GM12878 (cell line): ENCODE measurements around the gene DEFB114. TPM values are rescaled to one million over a fixed set of nuclear protein-coding genes. Genes with fewer than 3 reads are reported as not detected.
"Not testable (repeated sequence)": the region's sequence is repeated elsewhere in the genome, so short reads cannot be mapped to it uniquely, and the experiment has no call there.

ENCODE experiments used
- ATAC-seq: fragments of 200-7000 bp; cut with Tn5 transposase; 3 replicates; pipeline ENCODE4 v1.9.1; 2020; ENCODE audit warnings: mild to moderate bottlenecking, moderate library complexity
- BruUV-seq: library from RNA; stranded (reverse); fragments of 400-500 nt; replicated peaks from 2 replicates; lab custom pipeline; 2021; lab: Mats Ljungman, UMichigan
- CTCF ChIA-PET: fragments of 300-600 bp; sonication (Branson Sonifier 250); formaldehyde crosslinking; extraction: SDS; loops from one replicate; lab custom pipeline; 2021; ENCODE audit warnings: inconsistent platforms; lab: Yijun Ruan, JAX
- POLR2A ChIA-PET: fragments of 350-600 bp; formaldehyde crosslinking; extraction: SDS; loops from one replicate; lab custom pipeline; 2021; ENCODE audit warnings: inconsistent platforms; lab: Charles Lee
- RAD21 ChIA-PET: fragments of 300-600 bp; sonication (Branson Sonifier 250); formaldehyde crosslinking; loops from one replicate; lab custom pipeline; 2023; ENCODE audit warnings: antibody characterized with exemption; ENCODE audit not compliant: unreplicated experiment; lab: Charles Lee
- SMC1A ChIA-PET: fragments of 300-600 bp; sonication (Branson Sonifier 250); formaldehyde crosslinking; loops from one replicate; lab custom pipeline; 2023; ENCODE audit not compliant: unreplicated experiment, uncharacterized antibody; lab: Charles Lee
- DNase-seq: peaks from one replicate; pipeline ENCODE4 v3.0.0-alpha.2; 2011; ENCODE audit warnings: low read depth, low spot score
- FAIRE-seq: peaks from 3 replicates; lab custom pipeline; 2011; peaks lifted over from hg19 to GRCh38; lab: Jason Lieb, UNC
- H2AFZ ChIP-seq: 2 replicates; pipeline ENCODE4 v1.6.0; 2011; ENCODE audit warnings: low read depth, low read length, control low read depth; ENCODE audit not compliant: control insufficient read depth
- H3K27ac ChIP-seq: 2 replicates; pipeline ENCODE4 v1.5.1; 2011; ENCODE audit warnings: control low read depth; ENCODE audit not compliant: control insufficient read depth, insufficient read depth
- H3K27me3 ChIP-seq, 2 experiments: replicated peaks in 1 of 2; 2 replicates each; pipeline versions ENCODE4 v1.6.0 to v1.6.1; 2011; ENCODE audit warnings: low read length in 1 of 2; ENCODE audit not compliant: control insufficient read depth in 2 of 2, insufficient read depth in 2 of 2
- H3K36me3 ChIP-seq, 2 experiments: 2 replicates each; pipeline ENCODE4 v1.5.1; 2011; ENCODE audit warnings: low read length in 1 of 2; ENCODE audit not compliant: control insufficient read depth in 2 of 2, insufficient read depth in 2 of 2
- H3K4me1 ChIP-seq: 2 replicates; pipeline ENCODE4 v1.6.1; 2011; ENCODE audit warnings: mild to moderate bottlenecking, low read length, moderate library complexity, mixed read lengths; ENCODE audit not compliant: control insufficient read depth, insufficient read depth
- H3K4me2 ChIP-seq: 2 replicates; pipeline ENCODE4 v1.6.0; 2011; ENCODE audit warnings: control low read depth; ENCODE audit not compliant: control insufficient read depth, insufficient read depth
- H3K4me3 ChIP-seq: fragments of 200-600 bp; sonication (generic); 2 replicates; pipeline ENCODE4 v1.5.1; 2016
- H3K79me2 ChIP-seq: 2 replicates; pipeline ENCODE4 v1.6.0; 2011; ENCODE audit warnings: low read length; ENCODE audit not compliant: control insufficient read depth, insufficient read depth
- H3K9ac ChIP-seq: 2 replicates; pipeline ENCODE4 v1.8.0; 2011; ENCODE audit warnings: low read length, control low read depth, mixed read lengths; ENCODE audit not compliant: control insufficient read depth, insufficient read depth
- H3K9me3 ChIP-seq: replicated peaks from 3 replicates; pipeline ENCODE4 v1.5.1; 2011; ENCODE audit warnings: mild to moderate bottlenecking, low read length; ENCODE audit not compliant: control insufficient read depth, insufficient read depth
- H4K20me1 ChIP-seq: 2 replicates; pipeline ENCODE4 v1.6.0; 2011; ENCODE audit not compliant: control insufficient read depth, insufficient read depth
- BMI1 ChIP-seq: fragments of 450-650 bp; IDR thresholded peaks from 2 replicates; pipeline ENCODE4 v1.6.1; 2016; ENCODE audit warnings: mild to moderate bottlenecking, moderate library complexity, borderline replicate concordance
- CBX5 ChIP-seq: sonication (generic); IDR thresholded peaks from 2 replicates; pipeline ENCODE4 v1.6.1; 2016; ENCODE audit warnings: low read depth, moderate library complexity, mild to moderate bottlenecking, inconsistent platforms
- FOXK2 ChIP-seq: fragments of 450-650 bp; IDR thresholded peaks from 2 replicates; pipeline ENCODE4 v1.6.1; 2017; ENCODE audit warnings: mild to moderate bottlenecking, moderate library complexity
- HDAC6 ChIP-seq: fragments of 200-600 bp; sonication (generic); IDR thresholded peaks from one replicate; pipeline ENCODE4 v1.8.0; 2017; ENCODE audit warnings: antibody characterized with exemption; ENCODE audit not compliant: unreplicated experiment
- NBN ChIP-seq: fragments of 450-650 bp; IDR thresholded peaks from 2 replicates; pipeline ENCODE4 v1.6.1; 2016
- POLR2AphosphoS2 ChIP-seq: IDR thresholded peaks from 2 replicates; pipeline ENCODE4 v1.6.1; 2011; ENCODE audit warnings: low read depth, mild to moderate bottlenecking, low read length, improper control_type of control experiment, moderate library complexity
- WGBS: methylation state at CpG from one replicate; pipeline ENCODE4 v1.1.6; 2016; ENCODE audit warnings: low lambda C conversion rate; ENCODE audit not compliant: insufficient replicate concordance, insufficient coverage; ENCODE audit errors: missing lambda C conversion rate; 5-methylcytosine and 5-hydroxymethylcytosine counted together
- in situ Hi-C: fragments of 300-500 bp; cut with MboI; formaldehyde crosslinking; loops from 9 replicates; pipeline ENCODE4 v1.14.3; 2018; ENCODE audit warnings: mixed read lengths
- intact Hi-C: fragments of 100-400 bp; cut with micrococcal nuclease; formaldehyde crosslinking; loops from one replicate; pipeline ENCODE4 v1.14.2; 2022; ENCODE audit not compliant: unreplicated experiment
- polyA plus RNA-seq, 11 experiments: library from polyadenylated mRNA; depleted of rRNA in 4 of 11; unstranded in 6 of 11; stranded (reverse) in 5 of 11; fragments of >200 nt; fragmentation: Nextera tagmentation in 4 of 11; fragmentation: Illumina TruSeq in 1 of 11; extraction: Ambion mirVana in 4 of 11; extraction: Trizol in 1 of 11; gene quantifications; 1 replicate in 1 of 11; 2 replicates in 10 of 11; pipeline versions ENCODE4 v1.2.1 to v1.2.3, GENCODE V29; 2011 to 2016; ENCODE audit warnings: inconsistent platforms in 2 of 11, missing spikeins in 2 of 11, low read depth in 1 of 11
- total RNA-seq, 4 experiments: library from RNA; depleted of rRNA in 3 of 4; stranded (reverse); fragments of >200 nt in 3 of 4; fragmentation: Illumina TruSeq in 1 of 4; extraction: Trizol in 1 of 4; gene quantifications; 2 replicates each; pipeline versions ENCODE4 v1.2.1 to v1.2.3, GENCODE V29; 2013 to 2021
- TF ChIP-seq, protein P1 (sequence below): fragments of 450-650 bp; IDR thresholded peaks from 2 replicates; pipeline ENCODE4 v1.6.1; 2016; ENCODE audit warnings: mild to moderate bottlenecking, moderate library complexity, borderline replicate concordance
- TF ChIP-seq, protein P2 (sequence below): IDR thresholded peaks from 2 replicates; pipeline ENCODE4 v1.6.1; 2012; ENCODE audit warnings: low read depth, low read length, improper control_type of control experiment

Gene DEFB114
- total and polyA plus RNA-seq, 10 of the 15 experiments (the other 5 are each of a cell fraction or from before 2014, with no cell fraction given) = not detected

- no peak for TF ChIP-seq NBN
- TF ChIP-seq POLR2AphosphoS2 = no peak
- TF ChIP-seq HDAC6 = no peak
- TF ChIP-seq, protein P1, sequence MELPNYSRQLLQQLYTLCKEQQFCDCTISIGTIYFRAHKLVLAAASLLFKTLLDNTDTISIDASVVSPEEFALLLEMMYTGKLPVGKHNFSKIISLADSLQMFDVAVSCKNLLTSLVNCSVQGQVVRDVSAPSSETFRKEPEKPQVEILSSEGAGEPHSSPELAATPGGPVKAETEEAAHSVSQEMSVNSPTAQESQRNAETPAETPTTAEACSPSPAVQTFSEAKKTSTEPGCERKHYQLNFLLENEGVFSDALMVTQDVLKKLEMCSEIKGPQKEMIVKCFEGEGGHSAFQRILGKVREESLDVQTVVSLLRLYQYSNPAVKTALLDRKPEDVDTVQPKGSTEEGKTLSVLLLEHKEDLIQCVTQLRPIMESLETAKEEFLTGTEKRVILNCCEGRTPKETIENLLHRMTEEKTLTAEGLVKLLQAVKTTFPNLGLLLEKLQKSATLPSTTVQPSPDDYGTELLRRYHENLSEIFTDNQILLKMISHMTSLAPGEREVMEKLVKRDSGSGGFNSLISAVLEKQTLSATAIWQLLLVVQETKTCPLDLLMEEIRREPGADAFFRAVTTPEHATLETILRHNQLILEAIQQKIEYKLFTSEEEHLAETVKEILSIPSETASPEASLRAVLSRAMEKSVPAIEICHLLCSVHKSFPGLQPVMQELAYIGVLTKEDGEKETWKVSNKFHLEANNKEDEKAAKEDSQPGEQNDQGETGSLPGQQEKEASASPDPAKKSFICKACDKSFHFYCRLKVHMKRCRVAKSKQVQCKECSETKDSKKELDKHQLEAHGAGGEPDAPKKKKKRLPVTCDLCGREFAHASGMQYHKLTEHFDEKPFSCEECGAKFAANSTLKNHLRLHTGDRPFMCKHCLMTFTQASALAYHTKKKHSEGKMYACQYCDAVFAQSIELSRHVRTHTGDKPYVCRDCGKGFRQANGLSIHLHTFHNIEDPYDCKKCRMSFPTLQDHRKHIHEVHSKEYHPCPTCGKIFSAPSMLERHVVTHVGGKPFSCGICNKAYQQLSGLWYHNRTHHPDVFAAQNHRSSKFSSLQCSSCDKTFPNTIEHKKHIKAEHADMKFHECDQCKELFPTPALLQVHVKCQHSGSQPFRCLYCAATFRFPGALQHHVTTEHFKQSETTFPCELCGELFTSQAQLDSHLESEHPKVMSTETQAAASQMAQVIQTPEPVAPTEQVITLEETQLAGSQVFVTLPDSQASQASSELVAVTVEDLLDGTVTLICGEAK = no peak
- TF ChIP-seq, protein P2, sequence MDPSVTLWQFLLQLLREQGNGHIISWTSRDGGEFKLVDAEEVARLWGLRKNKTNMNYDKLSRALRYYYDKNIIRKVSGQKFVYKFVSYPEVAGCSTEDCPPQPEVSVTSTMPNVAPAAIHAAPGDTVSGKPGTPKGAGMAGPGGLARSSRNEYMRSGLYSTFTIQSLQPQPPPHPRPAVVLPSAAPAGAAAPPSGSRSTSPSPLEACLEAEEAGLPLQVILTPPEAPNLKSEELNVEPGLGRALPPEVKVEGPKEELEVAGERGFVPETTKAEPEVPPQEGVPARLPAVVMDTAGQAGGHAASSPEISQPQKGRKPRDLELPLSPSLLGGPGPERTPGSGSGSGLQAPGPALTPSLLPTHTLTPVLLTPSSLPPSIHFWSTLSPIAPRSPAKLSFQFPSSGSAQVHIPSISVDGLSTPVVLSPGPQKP = no peak
- no peak for TF ChIP-seq BMI1
- no peak for TF ChIP-seq CBX5
- no peak for TF ChIP-seq FOXK2
Observed at GRCh38 chr6:49946835-49947234, 17.1 kb downstream of the DEFB114 start (continued).

- RAD21 ChIA-PET, H3K9me3 ChIP-seq, H3K36me3 ChIP-seq, H3K9ac ChIP-seq, H3K27ac ChIP-seq, FAIRE-seq, H3K79me2 ChIP-seq, BruUV-seq, ATAC-seq, H3K4me1 ChIP-seq, POLR2A ChIA-PET, SMC1A ChIA-PET, CTCF ChIA-PET, H3K27me3 ChIP-seq, intact Hi-C loops, DNase-seq, in situ Hi-C loops, H4K20me1 ChIP-seq, H2AFZ ChIP-seq, H3K4me2 ChIP-seq, H3K4me3 ChIP-seq: not testable (repeated sequence)
- 47% methylated on average over 3 of the region's 3 CpGs for WGBS
Observed at GRCh38 chr6:49944068-49944467, 19.9 kb downstream of the DEFB114 start.
